ENCODE measurements around the gene KCNN2.

DNA sequence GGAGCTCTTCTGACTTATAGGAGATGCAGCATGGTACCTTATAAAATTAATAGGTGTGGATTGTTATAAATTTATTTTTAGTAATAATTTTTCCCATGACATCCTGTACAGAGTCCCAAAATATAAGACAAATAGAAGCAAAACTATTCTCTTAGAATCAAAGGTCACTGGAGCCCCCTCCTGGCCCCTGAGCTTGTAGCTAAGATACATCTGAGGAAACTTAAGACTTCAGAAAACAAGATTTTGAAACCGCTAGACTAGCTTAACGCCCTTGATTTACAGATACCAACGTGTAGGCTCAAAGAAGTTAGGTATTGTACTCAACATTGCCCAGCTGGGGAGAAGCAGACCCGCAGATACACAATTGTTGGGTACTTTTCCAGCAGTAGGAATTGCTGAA lies 45.7 kb upstream of the KCNN2 start:
- TF ChIP-seq MEF2D (tag; conservative IDR thresholded peaks at IDR 0.05; ENCODE audit: low read depth) = no peak
- TF ChIP-seq, protein P1, sequence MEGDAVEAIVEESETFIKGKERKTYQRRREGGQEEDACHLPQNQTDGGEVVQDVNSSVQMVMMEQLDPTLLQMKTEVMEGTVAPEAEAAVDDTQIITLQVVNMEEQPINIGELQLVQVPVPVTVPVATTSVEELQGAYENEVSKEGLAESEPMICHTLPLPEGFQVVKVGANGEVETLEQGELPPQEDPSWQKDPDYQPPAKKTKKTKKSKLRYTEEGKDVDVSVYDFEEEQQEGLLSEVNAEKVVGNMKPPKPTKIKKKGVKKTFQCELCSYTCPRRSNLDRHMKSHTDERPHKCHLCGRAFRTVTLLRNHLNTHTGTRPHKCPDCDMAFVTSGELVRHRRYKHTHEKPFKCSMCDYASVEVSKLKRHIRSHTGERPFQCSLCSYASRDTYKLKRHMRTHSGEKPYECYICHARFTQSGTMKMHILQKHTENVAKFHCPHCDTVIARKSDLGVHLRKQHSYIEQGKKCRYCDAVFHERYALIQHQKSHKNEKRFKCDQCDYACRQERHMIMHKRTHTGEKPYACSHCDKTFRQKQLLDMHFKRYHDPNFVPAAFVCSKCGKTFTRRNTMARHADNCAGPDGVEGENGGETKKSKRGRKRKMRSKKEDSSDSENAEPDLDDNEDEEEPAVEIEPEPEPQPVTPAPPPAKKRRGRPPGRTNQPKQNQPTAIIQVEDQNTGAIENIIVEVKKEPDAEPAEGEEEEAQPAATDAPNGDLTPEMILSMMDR (IDR thresholded peaks at IDR 0.05 in 2 of 3, conservative IDR thresholded peaks at IDR 0.05 in 1 of 3; ENCODE audit: insufficient read depth in 2 of 3, low read depth in 1 of 3, low read length in 3 of 3) = no peak

All from K562 (cell line).